HG02938 (cell line): ENCODE data around the gene SPAG16.

Experiments used
- ATAC-seq: cut with Tn5 transposase; IDR thresholded peaks from one replicate; pipeline ENCODE4 v1.9.1; 2021; ENCODE audit warnings: mild to moderate bottlenecking, moderate library complexity; ENCODE audit not compliant: unreplicated experiment

The SPAG16 gene

DNA sequence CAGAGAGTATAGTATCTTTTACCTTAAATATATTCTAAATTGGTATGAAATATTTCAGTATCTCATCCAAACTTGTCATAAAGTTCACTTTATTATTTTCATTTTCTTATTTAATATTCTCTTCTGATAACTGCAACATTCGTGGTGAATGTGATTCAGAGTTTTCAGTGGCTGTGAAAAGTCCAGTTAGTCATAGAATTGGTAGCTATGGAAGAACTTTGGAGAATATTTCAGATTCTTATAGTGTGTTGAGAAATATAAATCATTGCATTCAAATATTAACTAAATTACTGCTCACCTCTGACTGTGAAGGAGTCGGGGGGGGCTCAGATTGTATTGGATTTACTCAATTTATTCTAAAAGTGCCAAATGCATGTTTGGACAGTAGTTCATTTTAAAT is 948.0 kb downstream of the SPAG16 start:
- no peak for ATAC-seq

- no peak for ATAC-seq
Observed at GRCh38 chr2:214233164-214233563, 948.9 kb downstream of the SPAG16 start.

- no peak for ATAC-seq
Observed at GRCh38 chr2:214242797-214243196, 958.5 kb downstream of the SPAG16 start.

DNA sequence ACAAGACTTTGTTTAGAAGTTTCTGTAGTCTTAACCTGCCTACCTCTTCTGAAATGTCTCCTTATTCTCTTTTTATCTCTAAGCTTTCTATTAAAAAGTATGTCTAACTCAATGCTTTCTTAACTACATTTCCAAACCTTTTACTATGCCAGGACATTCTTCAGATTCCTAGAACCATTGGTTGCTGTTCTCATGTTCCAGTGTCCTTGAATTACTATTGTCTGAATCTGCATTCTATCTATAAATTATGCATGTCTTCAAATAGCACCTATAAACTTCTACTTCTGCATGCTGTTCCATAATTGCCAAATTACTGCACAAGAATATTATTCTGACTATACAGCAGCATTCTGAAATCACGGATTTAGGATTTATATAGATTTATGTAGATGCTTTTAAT is 960.6 kb downstream of the SPAG16 start:
- no peak for ATAC-seq

- no peak for ATAC-seq
Observed at GRCh38 chr2:214246417-214246816, 962.2 kb downstream of the SPAG16 start.

GRCh38 chr2:214247531-214247930 is 963.3 kb downstream of the SPAG16 start:
- no peak for ATAC-seq

DNA sequence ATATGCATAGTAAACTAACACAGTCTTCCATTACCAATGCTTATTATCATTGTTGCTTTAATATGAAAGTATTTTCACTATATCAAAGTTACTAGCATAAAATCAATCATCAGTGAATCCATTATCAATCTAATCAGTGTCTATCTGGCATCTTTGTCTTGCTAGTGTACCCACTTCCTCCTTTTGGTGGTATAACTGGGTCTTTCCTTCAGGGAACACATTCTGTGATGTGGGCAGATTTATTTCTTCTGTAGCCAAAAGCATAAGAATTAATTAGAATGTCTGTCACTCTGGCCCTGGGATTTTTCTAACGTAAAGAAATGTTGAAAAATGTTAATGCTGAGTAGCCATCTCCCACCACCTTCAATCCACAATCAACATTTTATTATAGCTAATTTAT is 970.8 kb downstream of the SPAG16 start:
- ATAC-seq: no peak

GRCh38 chr2:214261683-214262082 is 977.4 kb downstream of the SPAG16 start:
- no peak for ATAC-seq

DNA sequence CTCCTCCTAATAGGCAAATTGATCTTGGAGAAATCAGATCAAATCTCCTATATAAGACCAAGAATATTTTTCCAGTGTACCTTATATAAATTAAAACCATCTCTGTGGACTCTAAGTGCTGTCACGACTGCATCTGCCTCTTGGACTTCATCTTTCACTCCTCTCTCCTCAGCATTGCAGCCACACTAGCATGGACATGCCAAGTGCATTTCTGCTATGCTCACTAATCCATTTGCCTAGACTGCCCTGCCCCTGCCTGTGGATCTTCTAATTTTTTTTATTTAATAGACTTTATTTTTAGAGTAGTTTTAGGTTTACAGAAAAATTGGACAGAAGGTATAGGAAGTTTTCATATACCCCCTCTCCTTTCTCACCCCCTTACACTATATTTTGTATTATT is 979.9 kb downstream of the SPAG16 start:
- ATAC-seq: no peak

- ATAC-seq: no peak
Observed at GRCh38 chr2:214265991-214266489, 981.8 kb downstream of the SPAG16 start.

DNA sequence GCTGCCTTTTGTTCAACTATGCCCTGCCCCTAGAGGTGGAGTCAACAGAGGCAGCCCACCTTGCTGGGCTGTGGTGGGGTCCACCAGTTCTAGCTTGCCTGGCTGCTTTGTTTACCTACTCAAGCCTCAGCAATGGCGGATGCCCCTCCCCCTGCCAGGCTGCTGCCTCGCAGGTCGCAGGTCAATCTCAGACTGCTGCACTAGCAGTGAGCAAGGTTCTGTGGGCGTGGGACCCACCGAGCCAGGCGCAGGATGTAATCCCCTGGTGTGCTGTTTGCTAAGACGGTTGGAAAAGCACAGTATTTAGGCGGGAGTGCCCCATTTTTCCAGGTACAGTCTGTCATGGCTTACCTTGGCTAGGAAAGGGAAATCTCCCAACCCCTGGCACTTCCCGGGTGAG is 993.6 kb downstream of the SPAG16 start:
- ATAC-seq: no peak

DNA sequence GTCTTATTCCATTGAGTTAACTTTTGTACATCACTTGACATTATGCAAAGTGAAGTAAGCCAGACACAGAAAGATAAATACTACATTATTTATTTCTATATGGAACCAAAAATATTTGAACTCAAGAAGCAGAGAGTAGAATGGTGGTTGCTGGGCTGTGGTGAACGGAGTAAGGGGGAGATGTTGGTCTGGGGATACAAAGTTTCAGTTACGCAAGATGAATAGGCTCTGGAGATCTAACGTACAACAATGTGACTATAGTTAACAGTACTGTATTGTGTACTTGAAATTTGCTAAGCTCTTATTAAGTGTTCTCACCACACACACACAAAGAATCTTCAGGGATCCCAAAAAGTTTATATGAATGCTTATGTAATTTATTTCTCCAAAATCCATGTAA is 1001.7 kb downstream of the SPAG16 start:
- ATAC-seq: no peak

DNA sequence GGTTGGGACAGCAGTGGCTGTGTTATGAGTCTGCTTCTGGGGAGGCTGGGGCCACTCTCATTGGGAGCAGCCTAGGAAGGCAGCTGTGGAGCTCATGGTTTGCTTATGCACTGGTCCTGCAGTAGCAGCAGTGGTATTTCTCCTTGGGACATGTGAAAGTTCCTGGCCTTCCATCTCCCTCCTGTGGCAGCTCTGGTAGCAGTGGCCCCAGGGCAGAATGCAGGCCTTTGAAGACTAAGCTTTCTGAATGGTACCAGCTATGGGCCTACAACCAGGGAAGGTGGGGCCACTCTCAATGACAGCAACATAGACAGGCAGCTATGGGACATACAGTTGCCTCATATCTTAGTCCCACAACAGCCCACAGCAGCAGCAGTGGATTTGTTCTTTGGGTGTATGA is 1009.3 kb downstream of the SPAG16 start:
- no peak for ATAC-seq

GRCh38 chr2:214294426-214294825 is 1010.2 kb downstream of the SPAG16 start:
- no peak for ATAC-seq

- no peak for ATAC-seq
Observed at GRCh38 chr2:214297423-214297822, 1013.2 kb downstream of the SPAG16 start.

- ATAC-seq: peak; percentile 69
Observed at GRCh38 chr2:214310319-214310718, 1026.1 kb downstream of the SPAG16 start.

GRCh38 chr2:214311031-214311533 is 1026.8 kb downstream of the SPAG16 start:
- peak; percentile 75 for ATAC-seq

DNA sequence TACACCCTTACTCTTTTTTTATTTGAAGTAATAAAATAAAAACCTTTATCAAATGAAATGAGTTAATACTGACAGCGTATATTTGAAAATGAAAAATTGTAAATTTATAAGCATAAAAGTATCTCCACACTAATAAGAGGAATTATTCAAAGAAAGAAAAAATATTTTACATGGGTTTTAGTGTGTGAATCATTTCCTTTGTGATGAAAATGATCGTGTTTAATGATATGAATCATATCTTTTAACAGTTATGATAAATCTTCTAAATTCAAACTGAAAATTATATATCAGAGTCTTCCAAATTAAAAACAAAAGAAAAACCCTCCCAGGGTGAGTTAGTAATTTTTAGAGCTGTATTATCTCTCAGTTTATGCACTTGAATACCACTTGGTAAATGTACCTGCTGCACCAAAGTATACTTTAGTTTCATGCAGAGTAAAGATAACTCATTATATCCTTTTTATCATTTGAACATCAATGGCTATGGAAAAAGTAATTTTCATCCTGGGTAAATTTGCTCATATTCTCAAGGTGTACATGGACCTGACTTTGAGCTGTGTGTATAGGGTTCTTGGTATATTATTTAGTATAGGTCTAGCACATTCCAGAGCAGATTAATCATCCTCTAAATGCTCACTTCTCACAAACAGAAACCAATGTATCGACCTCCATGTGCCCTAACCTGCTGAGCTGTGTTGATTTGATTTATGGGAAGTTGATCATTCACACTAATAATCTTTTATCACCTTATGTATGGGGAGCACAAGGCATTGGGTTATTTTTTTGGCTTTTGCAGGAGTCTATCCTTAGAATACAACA is 1027.9 kb downstream of the SPAG16 start:
- no peak for ATAC-seq

GRCh38 chr2:214315324-214315723 is 1031.1 kb downstream of the SPAG16 start:
- no peak for ATAC-seq

DNA sequence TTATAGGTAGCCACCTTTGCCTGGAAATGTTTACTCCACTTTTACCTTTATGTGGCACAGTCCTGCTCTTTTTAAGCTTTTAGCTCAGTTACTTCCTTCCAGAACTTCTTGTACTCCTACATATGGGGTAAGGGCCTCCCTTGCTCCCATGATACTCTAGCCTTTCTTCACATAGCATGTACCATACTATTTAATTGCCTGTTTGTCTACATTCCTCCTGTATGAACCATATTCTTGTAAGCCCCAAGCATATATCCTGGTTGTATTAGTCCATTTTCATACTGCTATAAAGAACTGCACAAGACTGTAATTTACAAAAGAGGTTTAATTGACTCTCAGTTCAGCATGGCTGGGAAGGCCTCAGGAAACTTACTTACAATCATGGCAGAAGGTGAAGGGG is 1035.9 kb downstream of the SPAG16 start:
- no peak for ATAC-seq

- ATAC-seq: no peak
Observed at GRCh38 chr2:214322662-214323061, 1038.4 kb downstream of the SPAG16 start.

- no peak for ATAC-seq
Observed at GRCh38 chr2:214325404-214325803, 1041.1 kb downstream of the SPAG16 start.

DNA sequence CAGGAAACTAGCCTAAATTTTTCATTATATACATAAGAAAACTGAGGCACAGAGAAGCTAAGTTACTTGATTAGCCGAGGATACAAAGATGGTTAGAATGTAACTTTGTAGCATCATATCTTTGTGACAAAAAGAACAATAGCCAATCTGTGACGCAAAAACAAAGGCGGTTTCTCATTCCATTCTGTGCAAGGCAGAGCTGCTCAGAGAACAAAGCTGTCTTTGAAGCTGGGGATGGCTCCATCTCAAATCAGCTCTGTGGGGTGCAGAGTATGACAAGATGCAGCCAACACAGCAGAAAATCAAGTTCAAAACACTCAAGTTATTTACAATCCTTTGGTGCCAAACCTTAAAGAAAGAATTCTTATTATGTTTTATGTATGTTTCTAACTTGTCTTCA is 1044.7 kb downstream of the SPAG16 start:
- ATAC-seq: no peak
